Endothelial cell of umbilical vein (primary cell): ENCODE results near the gene CALCOCO1. TPM values are rescaled to one million over a fixed set of nuclear protein-coding genes. Genes with fewer than 3 reads are reported as not detected.

Source experiments
- BruUV-seq: library from RNA; stranded (reverse); fragments of 400-500 nt; replicated peaks from 2 replicates; lab custom pipeline; 2021; lab: Mats Ljungman, UMichigan
- CTCF ChIA-PET: fragments of 300-600, 350-600 bp; sonication (Branson Sonifier 250); formaldehyde crosslinking; loops from one replicate; lab custom pipeline; 2021; ENCODE audit warnings: antibody characterized with exemption, inconsistent platforms; lab: Charles Lee
- POLR2A ChIA-PET: fragments of 300-600, 350-600 bp; sonication (Branson Sonifier 250); formaldehyde crosslinking; loops from one replicate; lab custom pipeline; 2021; ENCODE audit warnings: antibody characterized with exemption, inconsistent platforms; lab: Charles Lee
- DNase-seq: peaks from one replicate; pipeline ENCODE4 v3.0.0-alpha.2; 2011; ENCODE audit warnings: low read depth, low spot score
- FAIRE-seq: peaks from 2 replicates; lab custom pipeline; 2011; peaks lifted over from hg19 to GRCh38; lab: Jason Lieb, UNC
- H2AFZ ChIP-seq: 2 replicates; pipeline ENCODE4 v1.6.0; 2012; ENCODE audit warnings: low read depth, low read length, control low read depth, inconsistent platforms
- H3K27ac ChIP-seq: 2 replicates; pipeline ENCODE4 v1.5.1; 2011; ENCODE audit warnings: low read depth, mild to moderate bottlenecking, control low read depth, low read length, moderate library complexity; ENCODE audit not compliant: insufficient read depth
- H3K27me3 ChIP-seq, 2 experiments: 2 replicates each; pipeline versions ENCODE4 v1.6.0 to v1.6.1; 2011; ENCODE audit warnings: low read length in 2 of 2, mixed read lengths in 1 of 2; ENCODE audit not compliant: control insufficient read depth in 2 of 2, insufficient read depth in 2 of 2
- H3K36me3 ChIP-seq, 2 experiments: 2 replicates in 1 of 2; 3 replicates in 1 of 2; pipeline ENCODE4 v1.5.1; 2011; ENCODE audit warnings: low read length in 2 of 2, mild to moderate bottlenecking in 1 of 2, moderate library complexity in 1 of 2; ENCODE audit not compliant: control insufficient read depth in 2 of 2, insufficient read depth in 2 of 2; ENCODE audit errors: extremely low read depth in 1 of 2
- H3K4me1 ChIP-seq: 3 replicates; pipeline ENCODE4 v1.5.1; 2011; ENCODE audit warnings: mild to moderate bottlenecking, low read length; ENCODE audit not compliant: control insufficient read depth, insufficient read depth; ENCODE audit errors: extremely low read depth
- H3K4me2 ChIP-seq: 2 replicates; pipeline ENCODE4 v1.6.1; 2011; ENCODE audit warnings: low read length, control low read depth, mixed read lengths; ENCODE audit not compliant: insufficient read depth
- H3K4me3 ChIP-seq, 3 experiments: fragments of 200-600 bp in 1 of 3; sonication (generic), shearing (Covaris generic) in 1 of 3; replicated peaks in 1 of 3; 2 replicates each; pipeline ENCODE4 v1.5.1; 2011 to 2016; ENCODE audit warnings: control low read depth in 3 of 3, low read length in 3 of 3, mild to moderate bottlenecking in 2 of 3, inconsistent platforms in 1 of 3, low read depth in 1 of 3, moderate library complexity in 1 of 3; ENCODE audit not compliant: insufficient read depth in 1 of 3
- H3K79me2 ChIP-seq: 2 replicates; pipeline ENCODE4 v1.6.0; 2012; ENCODE audit warnings: low read length, inconsistent platforms; ENCODE audit not compliant: control insufficient read depth, insufficient read depth
- H3K9ac ChIP-seq: replicated peaks from 2 replicates; pipeline ENCODE3; 2011; ENCODE audit warnings: low read length, control low read depth; ENCODE audit not compliant: insufficient read depth; ENCODE audit errors: extremely low read depth
- H3K9me1 ChIP-seq: replicated peaks from 3 replicates; pipeline ENCODE4 v1.6.0; 2011; ENCODE audit warnings: mild to moderate bottlenecking, low read length; ENCODE audit not compliant: control insufficient read depth, insufficient read depth; ENCODE audit errors: extremely low read depth
- H3K9me3 ChIP-seq: replicated peaks from 2 replicates; pipeline ENCODE4 v1.5.1; 2012; ENCODE audit warnings: low read length, inconsistent platforms; ENCODE audit not compliant: control insufficient read depth, insufficient read depth
- H4K20me1 ChIP-seq: replicated peaks from 2 replicates; pipeline ENCODE3; 2011; ENCODE audit warnings: mild to moderate bottlenecking, low read length; ENCODE audit not compliant: control insufficient read depth, insufficient read depth; ENCODE audit errors: extremely low read depth
- JUN ChIP-seq: IDR thresholded peaks from 2 replicates; pipeline ENCODE4 v1.6.1; 2011; ENCODE audit warnings: borderline replicate concordance, low read depth; ENCODE audit not compliant: insufficient read length, insufficient read depth
- POLR2A ChIP-seq: IDR thresholded peaks from 2 replicates; pipeline ENCODE4 v1.6.1; 2012; ENCODE audit warnings: low read depth, mild to moderate bottlenecking, control low read depth, low read length
- POLR2AphosphoS5 ChIP-seq: IDR thresholded peaks from 2 replicates; pipeline ENCODE4 v1.6.1; 2012; ENCODE audit warnings: low read depth, mild to moderate bottlenecking, control low read depth, low read length, moderate library complexity; ENCODE audit not compliant: insufficient read depth
- dilution Hi-C: fragments of 300-500 bp; cut with MboI; formaldehyde crosslinking; loops from one replicate; pipeline ENCODE4 v1.15.0; 2019; ENCODE audit warnings: low sequenced_read_pairs; ENCODE audit not compliant: extremely low pct_ligation_motif_present
- intact Hi-C: fragments of 100-400 bp; cut with micrococcal nuclease; formaldehyde crosslinking; loops from one replicate; pipeline ENCODE4 v1.10.0; 2022
- polyA plus RNA-seq, 4 experiments: library from polyadenylated mRNA; depleted of rRNA in 3 of 4; stranded (reverse) in 3 of 4; unstranded in 1 of 4; fragments of >200 nt; gene quantifications; 2 replicates each; pipeline versions ENCODE4 v1.2.1 to v1.2.3, GENCODE V29; 2011 to 2012; ENCODE audit warnings: missing spikeins in 1 of 4
- total RNA-seq: library from RNA; stranded (reverse); gene quantifications from 2 replicates; pipeline ENCODE4 v1.2.3, GENCODE V29; 2021

Gene CALCOCO1
- total and polyA plus RNA-seq, 2 donors (not counting 3 experiments of a cell fraction or from before 2014, with no cell fraction given), result 70.9 to 135 TPM

- H3K4me3 ChIP-seq, result peak overlapping the region in 1 of 3 experiments; percentile 85
- no peaks in the 10 kb centered on the region for H3K9me3 ChIP-seq
- H3K4me2 ChIP-seq, result no peak overlapping the region
- H3K27me3 ChIP-seq, result peaks cover 4 to 8% of the 10 kb centered on the region in 2 experiments
- no peak for DNase-seq
- H3K79me2 ChIP-seq, result no peaks in the 10 kb centered on the region
- H2AFZ ChIP-seq, result peak overlapping the region; percentile 86
- H3K9me1 ChIP-seq, result no peaks in the 10 kb centered on the region
- no peak overlapping the region for H3K9ac ChIP-seq
- peaks cover 0 to 13% of the 10 kb centered on the region in 2 experiments for H3K36me3 ChIP-seq
- H3K27ac ChIP-seq, result no peak overlapping the region
- TF ChIP-seq JUN, result no peak
- H4K20me1 ChIP-seq, result no peaks in the 10 kb centered on the region
- ChIA-PET CTCF (interaction anchor here (0.9 to 4.8 kb wide), 6 partner anchors 16 to 52 kb away, joined by 3 to 34 read pairs (median 8); partner anchors contain the start of gene ATP5MC2), POLR2A (no interaction called here)
- H3K4me1 ChIP-seq, result peaks cover 14% of the 10 kb centered on the region
- BruUV-seq, result no TSS peak
- intact Hi-C loops (no loop called here), dilution Hi-C loops (no loop called here)
- no peak for FAIRE-seq
These were observed 954 bp upstream of the CALCOCO1 start for GRCh38 chr12:53728206-53728605.

DNA sequence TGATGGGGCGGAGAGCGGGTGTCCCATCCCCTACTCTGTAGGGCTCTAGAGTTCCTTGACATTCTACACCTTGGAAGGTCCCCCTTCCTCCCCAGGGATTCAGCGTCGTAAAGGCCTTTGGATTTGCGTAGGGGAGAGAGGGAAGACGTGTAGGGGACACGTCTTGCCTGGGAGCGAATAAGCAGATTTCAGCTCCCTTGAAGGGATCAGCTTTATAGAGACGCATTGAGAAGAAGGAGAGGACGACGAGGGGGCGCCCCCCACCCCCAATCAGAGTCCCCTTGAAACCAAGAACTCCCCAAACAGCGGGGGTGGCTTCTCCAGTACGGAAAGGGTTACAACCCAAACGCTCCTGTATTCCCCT, 324 bp downstream of the CALCOCO1 start:
- H2AFZ ChIP-seq, result peak overlapping the region; percentile 85
- H3K27me3 ChIP-seq, result peaks cover 4 to 7% of the 10 kb centered on the region in 2 experiments
- TSS peak; percentile 68 for BruUV-seq
- intact Hi-C loops, result loop anchor here (2.0 kb wide), 1 partner anchor 20 kb away; no protein-coding TSS in a partner anchor
- peak overlapping the region; percentile 4 for H3K27ac ChIP-seq
- peaks cover 14% of the 10 kb centered on the region for H3K4me1 ChIP-seq
- peak overlapping the region; percentile 44 to 85 (median 56) for H3K4me3 ChIP-seq
- H3K36me3 ChIP-seq, result peaks cover 0 to 22% of the 10 kb centered on the region in 2 experiments
- CTCF ChIA-PET, result interaction anchor here (0.7 to 4.8 kb wide), 5 partner anchors 14 to 25 kb away, joined by 3 to 34 read pairs (median 13); no protein-coding TSS in a partner anchor
- H3K9me1 ChIP-seq, result no peaks in the 10 kb centered on the region
- DNase-seq (no peak), FAIRE-seq (no peak)
- dilution Hi-C loops, result no loop called here
- H4K20me1 ChIP-seq, result no peaks in the 10 kb centered on the region
- peak overlapping the region; percentile 72 for H3K4me2 ChIP-seq
- H3K79me2 ChIP-seq, result no peaks in the 10 kb centered on the region
- POLR2A ChIA-PET, result no interaction called here
- TF ChIP-seq POLR2A (peak; percentile 43), POLR2AphosphoS5 (no peak)
- no peaks in the 10 kb centered on the region for H3K9me3 ChIP-seq
- peak overlapping the region; percentile 61 for H3K9ac ChIP-seq
